Activated naive CD4-positive, alpha-beta T cell treated with Interleukin-2 at 50 U/mL for 16 hours (primary cell): Measurements from ENCODE around the gene LMO4.

Experiments used
- DNase-seq: peaks from one replicate; pipeline ENCODE4 v3.0.0-alpha.2; 2020

The LMO4 gene

GRCh38 chr1:87362063-87362833 lies 33.6 kb downstream of the LMO4 start:
- no peak for DNase-seq

- DNase-seq, result no peak
Observed at GRCh38 chr1:87362834-87363426, 34.2 kb downstream of the LMO4 start.

- DNase-seq, result no peak
Observed at GRCh38 chr1:87367549-87367948, 38.9 kb downstream of the LMO4 start.

GRCh38 chr1:87368907-87369306 lies 40.2 kb downstream of the LMO4 start:
- no peak for DNase-seq

DNA sequence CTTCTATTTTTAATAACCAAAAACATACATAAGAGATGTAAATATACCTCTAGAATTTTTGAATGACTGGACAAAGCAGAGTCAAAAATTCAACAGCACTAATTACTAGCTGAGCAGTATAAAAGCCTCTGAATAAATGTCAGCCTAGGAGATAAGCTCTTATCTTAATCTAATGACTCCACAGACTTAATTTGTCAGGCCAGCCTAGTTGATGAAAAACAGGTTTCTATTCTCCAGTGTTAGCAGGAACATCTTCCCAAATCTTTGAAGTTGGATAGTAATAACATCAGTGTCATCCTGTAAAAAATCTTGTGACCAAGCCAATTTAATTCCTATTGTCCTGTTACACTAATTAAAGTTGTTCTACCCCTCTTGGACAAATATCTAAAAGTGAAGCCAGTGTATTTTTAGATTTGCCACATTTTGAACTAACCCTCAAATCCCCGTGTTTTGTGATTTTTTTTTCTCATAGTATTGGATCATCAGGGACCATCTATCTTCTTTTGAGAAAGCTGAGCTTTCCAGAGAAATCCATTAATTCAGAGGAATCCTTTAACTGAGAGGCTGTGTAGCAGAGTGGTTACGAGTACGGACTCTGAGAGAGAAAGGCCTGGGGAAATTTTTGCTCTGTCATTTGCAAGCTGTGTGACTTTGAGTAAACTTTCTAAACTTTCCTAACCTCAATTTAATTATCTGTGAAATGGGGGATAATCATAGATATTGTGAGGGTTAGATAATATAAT lies 41.2 kb downstream of the LMO4 start:
- no peak for DNase-seq

DNA sequence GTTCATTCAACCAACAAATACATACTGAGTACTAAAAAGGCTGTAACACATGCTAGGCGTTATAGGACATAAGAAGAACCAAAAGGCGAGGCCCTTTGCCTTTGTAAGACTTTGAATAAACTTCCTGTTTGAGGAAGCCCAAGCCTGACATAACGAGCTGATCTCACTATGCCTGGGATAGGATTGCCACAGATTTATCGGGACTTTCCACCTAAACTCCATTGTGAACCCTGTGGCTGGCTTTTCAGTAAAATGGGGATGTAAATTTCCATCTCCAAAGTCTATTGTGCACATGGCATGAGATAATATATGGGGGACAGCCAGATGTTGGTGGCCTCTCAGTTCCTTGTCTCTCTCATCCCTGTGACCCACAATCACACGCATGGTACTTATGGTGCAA lies 41.9 kb downstream of the LMO4 start:
- DNase-seq, result no peak

DNA sequence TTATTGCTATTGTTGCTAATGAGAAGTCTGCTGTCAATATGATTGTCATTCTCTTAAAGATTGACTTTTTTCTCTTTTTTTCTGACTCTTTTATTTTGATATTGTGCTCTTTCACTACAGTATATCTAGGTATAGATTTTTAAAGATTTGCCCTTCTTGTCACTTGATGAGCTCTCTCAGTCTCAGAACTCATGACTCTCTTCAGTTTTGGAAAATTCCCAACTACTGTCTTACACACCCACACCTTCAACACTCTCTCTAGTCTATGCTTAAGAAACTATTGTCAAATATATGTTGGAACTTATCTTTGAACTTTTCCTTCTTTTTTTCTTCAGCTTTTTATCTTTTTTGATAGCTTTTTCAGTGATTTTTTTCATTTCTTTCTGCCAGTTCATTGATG lies 50.6 kb downstream of the LMO4 start:
- no peak for DNase-seq

- no peak for DNase-seq
Observed at GRCh38 chr1:87386217-87386790, 57.6 kb downstream of the LMO4 start.

DNA sequence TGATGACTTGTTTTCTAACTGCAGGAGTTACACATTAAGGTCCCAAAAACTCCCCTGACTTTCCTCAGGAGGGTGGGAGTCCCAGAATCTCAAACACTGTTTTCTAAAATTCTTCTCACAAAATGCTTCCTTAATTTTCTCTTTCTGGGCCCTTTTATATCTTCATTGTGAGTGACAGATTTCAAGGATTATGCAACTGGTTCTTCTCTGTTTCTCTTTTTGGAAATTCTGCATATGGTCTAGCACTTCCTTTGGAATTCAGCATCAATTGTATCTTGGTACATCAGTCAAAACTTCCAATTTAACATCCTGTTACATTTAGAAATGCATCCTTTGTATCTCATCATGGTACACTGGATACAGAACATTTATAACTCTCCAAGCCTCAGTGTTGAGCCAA lies 59.7 kb downstream of the LMO4 start:
- no peak for DNase-seq

DNA sequence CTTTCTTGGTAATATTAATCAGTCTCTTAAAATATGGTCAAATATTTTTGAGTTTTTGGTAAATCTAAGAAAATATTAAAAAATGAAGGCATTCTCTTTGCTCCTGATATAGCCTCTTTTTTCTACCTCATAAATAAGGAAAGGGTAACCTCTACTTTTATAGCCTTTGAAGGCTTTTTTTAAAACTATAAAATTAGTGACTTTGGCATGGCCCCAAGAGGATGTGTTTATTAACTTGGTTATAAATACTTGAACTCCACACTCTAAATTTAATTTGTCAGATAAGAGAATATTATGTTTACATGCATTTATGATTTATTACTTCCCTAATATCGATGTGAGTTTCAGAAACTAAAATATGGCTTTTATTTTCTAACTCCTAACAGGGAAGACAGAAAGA lies 60.3 kb downstream of the LMO4 start:
- DNase-seq, result no peak

- no peak for DNase-seq
Observed at GRCh38 chr1:87389546-87389945, 60.9 kb downstream of the LMO4 start.

DNA sequence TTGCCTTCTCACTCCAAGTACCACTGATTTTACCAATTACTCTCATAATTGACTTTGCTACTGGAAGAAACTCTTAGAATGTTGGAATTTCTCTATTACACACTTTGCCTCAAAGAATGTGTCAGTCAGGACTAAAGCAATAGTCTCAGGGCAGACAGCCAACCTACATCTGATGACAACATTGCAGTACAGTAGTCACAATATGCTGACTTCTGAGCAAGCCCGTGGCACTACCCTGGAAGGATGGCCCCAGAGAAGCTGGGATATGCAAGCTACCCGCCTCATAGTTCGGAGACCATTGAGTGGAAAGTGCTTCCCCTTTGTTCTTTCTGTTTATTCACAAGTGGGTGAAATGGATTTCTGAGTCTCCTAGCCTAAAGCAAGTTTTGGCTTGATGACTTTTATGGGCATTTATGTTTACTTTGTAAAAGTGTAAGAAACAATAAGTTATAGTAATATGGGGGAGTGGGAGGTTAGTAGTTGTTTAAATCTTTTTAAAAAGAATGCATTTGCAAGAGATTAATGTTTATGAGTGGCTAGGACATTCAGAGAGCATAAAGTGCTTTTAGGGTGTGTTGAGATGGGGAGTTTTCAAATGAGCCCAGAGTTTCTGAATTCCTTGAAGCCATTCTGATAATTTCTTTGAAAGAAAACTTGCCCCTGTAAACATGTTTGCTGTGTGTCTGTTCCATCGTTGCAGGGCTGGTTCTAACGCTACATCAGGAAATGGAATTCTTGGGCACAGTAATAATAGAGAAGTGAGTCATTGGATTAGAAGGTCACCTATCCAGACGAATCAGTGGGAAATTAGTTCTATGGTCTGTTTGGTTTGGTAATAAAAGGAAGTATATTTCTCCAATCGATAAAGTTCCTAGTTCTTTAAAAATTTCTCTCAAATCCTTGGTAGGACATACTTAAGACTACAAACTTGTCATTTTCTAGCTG lies 63.8 kb downstream of the LMO4 start:
- no peak for DNase-seq

DNA sequence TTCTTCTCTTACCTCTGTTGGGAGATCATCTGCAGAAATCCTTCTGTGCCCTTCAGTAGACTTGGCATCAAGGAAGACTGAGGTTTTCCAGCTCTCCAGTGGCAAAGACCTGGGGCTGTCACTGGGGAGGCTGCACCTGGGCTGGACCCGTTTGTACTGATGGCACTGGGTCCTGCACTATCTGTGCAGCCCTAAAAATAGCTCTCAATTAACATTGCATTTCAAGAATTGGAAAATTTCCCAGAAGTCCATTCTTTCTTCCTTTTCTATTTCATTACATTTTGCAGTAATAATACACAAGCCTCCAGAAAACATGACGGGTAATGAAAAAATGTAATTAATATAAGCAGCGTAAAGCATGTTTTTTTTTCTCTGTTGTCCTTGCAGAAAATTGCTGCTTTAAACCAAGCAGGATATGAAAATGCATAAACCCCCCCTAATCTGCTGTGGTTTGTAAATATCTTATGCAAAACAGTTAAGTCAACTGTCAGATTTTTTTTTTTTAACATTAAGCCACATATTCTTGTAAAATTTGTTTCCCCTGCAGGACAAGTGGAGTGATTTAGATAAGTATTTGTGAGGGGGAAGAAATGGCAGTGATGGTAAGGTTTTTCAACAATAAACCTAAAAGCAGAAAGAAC lies 64.9 kb downstream of the LMO4 start:
- DNase-seq, result no peak

DNA sequence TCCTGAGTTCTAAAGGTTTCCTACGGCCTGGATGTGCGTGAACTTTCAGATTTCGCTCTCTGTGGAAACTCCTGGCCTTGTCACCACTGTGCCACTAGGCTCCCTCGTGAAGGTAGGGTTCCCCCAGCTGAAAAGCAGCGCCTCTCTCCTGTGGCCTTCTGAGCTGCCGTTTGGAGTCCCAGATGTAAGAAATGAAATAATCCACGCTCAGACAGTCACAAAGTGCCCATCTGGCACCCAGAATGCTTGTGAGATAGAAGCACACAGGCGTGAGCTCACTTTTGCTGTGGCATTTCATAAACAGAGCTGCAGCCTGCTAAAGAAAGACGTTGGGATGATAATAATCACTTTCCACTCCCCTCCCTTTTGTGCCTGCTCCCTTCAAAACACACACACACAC lies 65.8 kb downstream of the LMO4 start:
- DNase-seq, result no peak

DNA sequence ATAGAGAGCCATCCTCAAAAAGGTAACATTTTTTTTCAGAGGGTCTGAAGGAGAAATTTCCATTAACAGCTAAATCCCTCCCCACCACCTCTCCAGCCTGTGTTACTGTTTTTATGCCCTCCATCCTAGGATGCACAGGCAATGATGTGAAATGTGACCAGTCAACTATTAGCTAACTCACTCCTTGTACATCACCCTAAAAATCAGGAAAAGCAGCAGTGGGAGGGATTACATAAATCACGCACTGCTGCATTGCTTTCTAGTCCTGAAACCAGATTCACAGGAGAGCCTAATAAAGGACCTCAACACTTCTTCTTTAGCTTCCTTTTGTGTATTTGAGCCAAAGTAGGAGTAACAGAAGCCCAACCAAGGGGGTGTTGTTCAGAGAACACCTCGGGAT lies 66.3 kb downstream of the LMO4 start:
- DNase-seq, result no peak
